Cardiac fibroblast (primary cell): Measurements from ENCODE around the gene RPN1.

Experiments
- DNase-seq, 2 donors: peaks; one replicate each; pipeline versions ENCODE4 v3.0.0 to v3.0.0-alpha.2; 2010; ENCODE audit warnings: low read depth in 2 of 2
- H3K4me3 ChIP-seq, 2 donors: replicated peaks in 1 of 2; 1 replicate in 1 of 2; 2 replicates in 1 of 2; pipeline ENCODE4 v1.5.1; 2011; ENCODE audit warnings: low read depth in 2 of 2, low read length in 2 of 2, mild to moderate bottlenecking in 2 of 2, moderate library complexity in 1 of 2
- CTCF ChIP-seq: IDR thresholded peaks from one replicate; pipeline ENCODE4 v1.5.1; 2011; ENCODE audit warnings: low read depth, mild to moderate bottlenecking, low read length, inconsistent platforms

The RPN1 gene

GRCh38 chr3:128610451-128611070, 40.1 kb downstream of the RPN1 start:
- no peak for DNase-seq
- no peak for TF ChIP-seq CTCF
- H3K4me3 ChIP-seq: no peak overlapping the region

GRCh38 chr3:128609294-128609693, 41.3 kb downstream of the RPN1 start:
- no peak overlapping the region for H3K4me3 ChIP-seq
- no peak for TF ChIP-seq CTCF
- no peak for DNase-seq

DNA sequence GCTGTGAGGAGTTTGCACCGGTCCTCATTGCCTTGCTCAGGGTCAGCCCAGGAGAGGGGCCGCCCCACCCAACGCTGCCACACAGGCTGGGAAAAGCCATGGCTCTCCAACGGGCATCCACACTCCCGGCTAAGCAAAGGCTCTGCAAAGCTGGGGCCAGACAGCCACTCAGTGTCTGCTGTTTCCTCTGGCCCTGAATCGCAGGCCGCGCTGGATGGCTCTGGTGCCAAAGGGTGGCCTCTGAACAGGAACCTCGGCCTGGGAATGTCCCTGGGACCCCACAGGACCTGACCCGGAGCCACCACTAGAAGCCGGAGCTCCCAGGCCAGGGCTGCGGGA, 42.9 kb downstream of the RPN1 start:
- no peak for TF ChIP-seq CTCF
- peak overlapping the region; percentile 58 to 59 for H3K4me3 ChIP-seq
- DNase-seq: no peak

DNA sequence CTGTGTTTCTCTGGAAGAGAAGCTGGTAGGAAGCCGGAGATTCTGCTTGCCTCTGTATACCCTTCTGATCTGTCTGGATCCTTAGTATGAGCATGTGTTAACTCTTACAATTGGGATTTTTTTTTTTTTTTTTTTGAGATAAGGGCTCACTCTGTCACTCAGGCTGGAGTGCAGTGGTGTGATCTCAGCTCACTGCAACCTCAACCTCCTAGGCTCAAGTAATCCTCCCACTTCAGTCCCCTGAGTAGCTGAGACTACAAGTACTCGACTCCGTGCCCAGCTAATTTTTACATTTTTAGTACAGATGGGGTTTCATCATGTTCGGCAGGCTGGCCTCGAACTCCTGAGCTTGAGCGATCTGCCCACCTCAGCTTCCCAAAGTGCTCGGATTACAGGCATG, 44.5 kb downstream of the RPN1 start:
- no peak for DNase-seq
- no peak for TF ChIP-seq CTCF
- no peak overlapping the region for H3K4me3 ChIP-seq

- no peak overlapping the region for H3K4me3 ChIP-seq
- no peak for DNase-seq
- no peak for TF ChIP-seq CTCF
Observed at GRCh38 chr3:128605091-128606046, 45.2 kb downstream of the RPN1 start.

- TF ChIP-seq CTCF: no peak
- no peak for DNase-seq
- no peak overlapping the region for H3K4me3 ChIP-seq
Observed at GRCh38 chr3:128603811-128604775, 46.5 kb downstream of the RPN1 start.
